KOPT-K1 (cell line): ENCODE measurements around the gene MIA.
"Not testable (repeated sequence)": the region's sequence is repeated elsewhere in the genome, so short reads cannot be mapped to it uniquely, and the experiment has no call there.

Source experiments
- H3K27ac ChIP-seq: fragments of 200-600 bp; sonication (generic); 2 replicates; pipeline ENCODE4 v1.5.1; 2016; ENCODE audit warnings: antibody characterized with exemption, mild to moderate bottlenecking, low read depth, low read length; ENCODE audit not compliant: poor library complexity, severe bottlenecking
- H3K36me3 ChIP-seq: fragments of 200-600 bp; sonication (generic); 2 replicates; pipeline ENCODE4 v1.5.1; 2017; ENCODE audit warnings: antibody characterized with exemption, mild to moderate bottlenecking, low read length, moderate library complexity; ENCODE audit not compliant: insufficient read depth
- H3K9me3 ChIP-seq: fragments of 200-600 bp; sonication (generic); 2 replicates; pipeline ENCODE4 v1.5.1; 2017; ENCODE audit warnings: antibody characterized with exemption, low read length, mild to moderate bottlenecking; ENCODE audit not compliant: insufficient read depth, poor library complexity, severe bottlenecking

Gene MIA

DNA sequence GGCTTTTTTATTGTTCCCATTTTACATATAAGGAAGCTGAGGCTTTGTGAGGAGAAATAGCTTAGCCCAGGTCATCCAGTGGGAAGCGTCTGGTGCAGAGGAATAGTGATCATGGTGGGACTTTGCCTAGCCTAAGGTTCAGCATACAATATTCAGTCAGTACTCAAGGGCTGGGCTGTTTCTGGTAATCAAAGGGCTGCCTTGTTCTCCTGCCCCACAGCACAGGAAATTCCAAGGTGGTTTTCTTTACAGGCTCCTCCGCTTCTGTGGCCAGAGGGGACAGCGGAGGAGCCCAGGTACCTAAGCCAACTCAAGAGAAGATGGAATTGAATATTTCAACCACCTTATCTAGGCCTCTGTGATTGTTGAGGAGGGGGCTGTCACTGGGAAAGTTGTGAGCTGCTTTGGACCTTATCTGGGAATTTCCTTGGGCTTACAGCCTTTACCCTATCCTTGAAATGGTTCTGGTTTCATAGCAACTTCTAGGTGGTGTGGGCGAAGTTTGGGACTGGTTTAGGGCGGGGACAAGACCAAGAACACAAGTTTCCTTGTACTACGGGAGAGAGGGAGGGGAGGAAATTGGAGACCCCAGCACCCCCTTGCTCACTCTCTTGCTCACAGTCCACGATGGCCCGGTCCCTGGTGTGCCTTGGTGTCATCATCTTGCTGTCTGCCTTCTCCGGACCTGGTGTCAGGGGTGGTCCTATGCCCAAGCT, at the start of gene MIA:
TSS of gene MIA (plus strand) at position 606 of the 716 bp plus-strand sequence. CDS start at position 628, 22 bp downstream.
- peak within 1 kb of the TSS; percentile 98 for H3K27ac ChIP-seq
- H3K9me3 ChIP-seq = no peaks in the 10 kb centered on the region

DNA sequence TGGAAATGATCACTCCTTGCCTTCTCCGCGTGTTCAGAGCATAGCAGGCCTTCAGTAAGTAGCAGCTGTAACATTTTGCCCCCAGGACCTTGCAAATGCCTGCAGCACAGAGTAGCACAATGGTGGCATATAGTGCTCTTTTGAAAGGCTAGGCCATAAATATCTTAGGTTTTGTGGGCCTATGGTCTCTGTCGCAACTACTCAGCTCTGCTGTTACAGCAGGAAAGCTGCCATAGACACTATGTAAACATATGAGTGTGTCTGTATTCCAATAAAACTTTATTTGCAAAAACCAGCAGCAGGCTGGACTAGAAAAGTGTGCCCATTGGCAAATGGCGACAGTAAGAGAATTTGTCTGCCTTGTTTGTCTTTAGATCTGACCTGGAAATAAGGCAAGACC, 49.0 kb upstream of the MIA start:
- no peaks in the 10 kb centered on the region for H3K9me3 ChIP-seq
- peaks cover 31% of the 10 kb centered on the region for H3K36me3 ChIP-seq
- no peak overlapping the region for H3K27ac ChIP-seq

More for the DNA sequence above, at the start of gene MIA:
- H3K36me3 ChIP-seq = peaks cover 6% of the 10 kb centered on the region; the same call in 1 of the 2 replicates

DNA sequence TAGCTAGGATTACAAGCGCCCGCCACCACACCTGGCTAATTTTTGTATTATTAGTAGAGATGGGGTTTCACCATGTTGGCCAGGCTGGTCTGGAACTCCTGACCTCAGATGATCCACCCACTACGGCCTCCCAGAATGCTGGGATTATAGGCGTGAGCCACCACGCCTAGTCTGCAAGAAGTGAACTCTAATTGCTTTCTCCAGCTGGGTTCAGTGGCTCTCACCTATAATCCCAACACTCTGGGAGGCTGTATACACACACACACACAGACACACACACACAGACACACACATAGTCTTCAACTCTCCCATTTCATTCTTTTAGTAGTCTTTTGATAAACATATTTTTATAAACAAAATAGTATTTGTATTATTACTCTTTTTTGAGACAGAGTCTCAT, 45.3 kb upstream of the MIA start:
- H3K36me3 ChIP-seq = peaks cover 48% of the 10 kb centered on the region
- not testable (repeated sequence) for H3K9me3 ChIP-seq, H3K27ac ChIP-seq

DNA sequence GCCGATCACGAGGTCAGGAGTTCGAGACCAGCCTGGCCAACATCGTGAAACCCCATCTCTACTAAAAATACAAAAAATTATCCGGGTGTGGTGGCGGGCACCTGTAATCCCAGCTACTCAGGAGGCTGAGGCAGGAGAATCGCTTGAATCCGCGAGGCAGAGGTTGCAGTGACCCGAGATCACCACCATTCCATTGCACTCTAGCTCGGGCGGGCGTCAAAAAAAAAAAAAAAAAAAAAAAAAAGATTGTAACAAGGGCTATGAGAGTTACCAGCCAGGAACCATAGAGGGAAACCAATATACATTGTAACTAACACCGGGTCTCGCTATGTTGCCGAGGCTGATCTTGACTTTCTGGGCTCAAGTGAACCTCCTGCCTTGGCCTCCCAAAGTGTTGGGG, 43.0 kb upstream of the MIA start:
- H3K27ac ChIP-seq, H3K9me3 ChIP-seq: not testable (repeated sequence)
- H3K36me3 ChIP-seq = peaks cover 62% of the 10 kb centered on the region

DNA sequence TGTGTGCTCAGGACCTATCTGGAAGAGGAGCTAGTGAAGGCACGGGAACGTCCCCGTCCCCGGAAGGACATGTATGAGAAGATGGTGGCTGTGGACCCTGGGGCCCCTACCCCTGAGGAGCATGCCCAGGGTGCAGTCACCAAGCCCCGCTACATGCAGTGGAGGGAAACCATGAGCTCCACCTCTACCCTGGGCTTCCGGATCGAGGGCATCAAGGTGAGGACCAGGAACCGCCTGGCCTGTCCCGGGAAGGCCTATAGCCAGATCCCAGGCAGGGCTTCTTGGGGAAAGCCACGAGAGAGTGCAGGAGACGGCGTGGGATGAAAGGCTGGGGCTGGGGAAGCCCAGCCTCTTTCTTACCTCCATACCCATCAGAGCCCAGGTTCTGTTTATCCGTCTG, 42.2 kb upstream of the MIA start:
- Histone ChIP-seq H3K36me3 (peaks cover 62% of the 10 kb centered on the region), H3K9me3 (no peaks in the 10 kb centered on the region), H3K27ac (no peak overlapping the region)

DNA sequence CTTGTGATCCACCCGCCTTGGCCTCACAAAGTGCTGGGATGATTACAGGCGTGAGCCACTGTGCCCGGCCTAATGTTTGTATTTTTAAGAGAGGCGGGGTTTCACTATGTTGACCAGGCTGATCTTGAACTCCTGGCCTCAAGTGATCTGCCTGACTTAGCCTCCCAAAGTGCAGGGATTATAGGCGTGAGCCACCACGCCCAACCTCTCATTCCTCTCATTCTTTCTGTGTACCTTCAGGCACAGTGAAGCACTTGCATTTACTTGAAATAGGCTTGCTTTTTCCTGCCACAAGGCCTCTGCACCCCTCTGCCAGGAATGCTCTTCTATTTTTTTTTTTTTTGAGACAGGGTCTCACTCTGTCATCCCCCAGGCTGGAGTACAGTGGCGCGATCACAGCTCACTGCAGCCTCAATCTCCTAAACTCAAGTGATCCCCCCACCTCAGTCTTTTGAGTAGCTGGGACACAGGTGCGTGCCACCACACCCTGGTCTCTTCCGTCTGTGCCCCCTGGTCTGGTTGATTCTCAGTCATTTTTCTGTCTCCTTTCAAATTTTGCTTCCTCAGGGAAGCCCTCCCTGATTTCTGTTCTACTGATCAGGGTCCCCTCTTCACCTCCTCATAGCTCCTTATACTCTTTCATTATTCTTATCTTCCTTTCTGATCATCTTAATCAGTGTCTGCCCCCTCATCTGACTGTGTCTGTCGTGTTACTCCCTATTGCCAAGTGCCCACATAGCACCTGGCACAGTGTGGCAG, 40.1 kb upstream of the MIA start:
- Histone ChIP-seq H3K9me3 (no peaks in the 10 kb centered on the region), H3K36me3 (peaks cover 57% of the 10 kb centered on the region), H3K27ac (no peak overlapping the region)

DNA sequence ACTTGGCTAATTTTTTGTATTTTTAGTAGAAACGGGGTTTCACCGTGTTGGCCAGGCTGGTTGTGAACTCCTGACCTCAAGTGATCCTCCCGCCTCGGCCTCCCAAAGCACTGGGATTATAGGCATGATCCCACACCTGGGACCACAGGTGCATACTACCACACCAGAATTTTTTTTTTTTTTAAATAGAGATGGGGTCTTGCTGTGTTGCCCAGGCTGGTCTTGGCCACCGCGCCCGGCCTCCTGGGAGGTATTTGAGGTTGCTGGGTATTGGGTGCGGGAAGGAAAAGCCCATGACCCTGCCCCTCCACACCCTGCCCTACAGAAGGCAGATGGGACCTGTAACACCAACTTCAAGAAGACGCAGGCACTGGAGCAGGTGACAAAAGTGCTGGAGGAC, 38.7 kb upstream of the MIA start:
- peaks cover 55% of the 10 kb centered on the region for H3K36me3 ChIP-seq
- H3K9me3 ChIP-seq = no peaks in the 10 kb centered on the region
- no peak overlapping the region for H3K27ac ChIP-seq

DNA sequence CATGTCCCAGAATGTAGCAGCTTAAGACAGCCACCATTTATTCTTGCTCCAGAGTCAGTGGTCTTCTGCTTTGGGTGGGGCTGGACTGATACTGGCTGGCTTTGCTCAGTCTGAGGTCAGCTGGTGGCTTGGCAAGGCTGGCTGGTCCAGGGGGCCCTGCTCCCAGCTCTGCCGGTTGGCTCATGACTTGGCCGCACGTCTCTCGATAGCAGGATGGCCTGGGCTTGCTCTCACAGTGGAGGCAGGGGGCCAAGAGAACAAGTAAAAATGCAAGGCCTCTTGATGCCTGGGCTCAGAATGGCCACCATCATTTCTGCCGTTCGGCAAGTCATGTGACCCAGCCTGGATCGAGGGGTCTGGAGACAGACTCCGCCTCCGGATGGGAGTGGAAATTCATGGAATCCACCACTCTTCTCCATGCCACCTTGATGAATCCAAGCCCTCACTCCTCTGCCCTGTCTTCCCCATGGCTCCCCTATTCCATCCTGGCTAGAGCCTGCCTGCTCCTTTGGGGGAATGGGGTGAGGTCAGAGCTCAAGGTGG, 38.1 kb upstream of the MIA start:
- Histone ChIP-seq H3K9me3 (no peaks in the 10 kb centered on the region), H3K27ac (no peak overlapping the region), H3K36me3 (peaks cover 57% of the 10 kb centered on the region)

DNA sequence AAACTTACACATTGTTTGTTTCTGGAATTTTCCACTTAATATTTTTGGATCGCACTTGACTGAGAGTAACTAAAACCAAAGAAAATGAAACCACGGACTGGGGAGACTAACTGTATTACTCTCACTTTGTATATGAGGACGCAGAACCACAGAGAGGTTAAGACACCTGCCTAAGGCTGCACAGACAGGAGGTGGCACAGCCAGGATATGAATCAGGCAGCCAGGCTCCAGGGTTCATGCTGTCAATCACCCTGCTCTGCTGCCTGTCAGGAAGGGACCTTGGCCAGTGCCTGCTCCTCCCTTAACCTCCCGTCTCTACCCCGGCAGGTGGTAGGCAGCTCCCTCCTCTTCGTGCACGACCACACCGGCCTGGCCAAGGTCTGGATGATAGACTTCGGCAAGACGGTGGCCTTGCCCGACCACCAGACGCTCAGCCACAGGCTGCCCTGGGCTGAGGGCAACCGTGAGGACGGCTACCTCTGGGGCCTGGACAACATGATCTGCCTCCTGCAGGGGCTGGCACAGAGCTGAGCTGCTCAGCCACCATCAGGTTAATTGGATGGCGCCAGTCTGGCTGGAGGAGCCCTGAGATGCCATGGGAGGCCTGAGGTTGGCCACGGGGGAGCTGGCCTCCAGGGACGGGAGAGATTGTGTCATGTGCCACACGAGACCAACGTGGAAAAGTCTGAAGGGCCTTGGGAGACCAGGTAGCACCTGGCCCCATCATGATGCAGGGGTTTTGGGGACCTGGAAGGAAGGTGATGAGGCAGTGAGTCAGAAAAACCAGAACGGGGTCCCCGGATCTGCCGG, 36.1 kb upstream of the MIA start:
- Histone ChIP-seq H3K27ac (no peak overlapping the region), H3K36me3 (peaks cover 47% of the 10 kb centered on the region; the same call in 1 of the 2 replicates), H3K9me3 (no peaks in the 10 kb centered on the region)

DNA sequence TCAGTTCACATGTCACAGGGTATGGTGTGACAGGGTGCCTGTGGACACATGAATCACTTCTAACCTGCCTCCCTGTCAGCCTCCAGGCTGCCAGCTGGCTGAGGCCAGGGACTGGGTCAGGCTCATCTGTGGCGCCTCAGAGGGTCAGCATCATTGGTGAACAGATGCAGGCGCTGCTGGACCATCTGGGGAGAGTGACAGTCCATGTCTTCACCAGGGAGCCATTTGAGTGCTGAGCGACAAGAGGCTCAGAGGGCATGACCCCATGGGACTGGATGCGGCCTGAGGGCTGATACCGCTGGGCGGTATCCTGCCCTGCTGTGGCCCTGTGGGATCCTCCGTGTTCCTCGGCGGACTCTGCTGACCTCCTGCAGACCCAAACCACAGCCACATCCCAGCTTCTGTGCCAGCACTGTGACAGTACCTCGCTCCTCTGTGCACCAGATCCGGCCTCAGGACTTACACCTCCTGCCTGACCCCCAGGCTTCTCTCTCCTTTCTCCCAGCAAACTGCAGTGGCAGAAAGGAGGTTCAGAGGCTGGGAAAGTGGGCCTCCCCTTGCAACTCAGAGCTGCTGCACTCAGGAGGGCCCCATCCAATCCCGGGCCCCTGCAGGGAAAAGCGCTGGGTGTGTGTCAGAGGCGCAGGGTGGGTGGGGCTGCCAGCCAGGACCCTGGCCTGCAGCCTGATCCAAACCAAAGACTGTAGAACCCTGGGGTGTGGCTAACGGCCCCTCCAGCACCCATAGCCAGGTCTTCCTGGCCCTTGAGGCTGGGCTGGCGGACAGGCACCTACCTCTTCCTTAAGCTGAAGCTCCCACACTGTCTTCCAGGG, 35.2 kb upstream of the MIA start:
- Histone ChIP-seq H3K27ac (no peak overlapping the region), H3K36me3 (peaks cover 41% of the 10 kb centered on the region; the same call in 1 of the 2 replicates), H3K9me3 (no peaks in the 10 kb centered on the region)

DNA sequence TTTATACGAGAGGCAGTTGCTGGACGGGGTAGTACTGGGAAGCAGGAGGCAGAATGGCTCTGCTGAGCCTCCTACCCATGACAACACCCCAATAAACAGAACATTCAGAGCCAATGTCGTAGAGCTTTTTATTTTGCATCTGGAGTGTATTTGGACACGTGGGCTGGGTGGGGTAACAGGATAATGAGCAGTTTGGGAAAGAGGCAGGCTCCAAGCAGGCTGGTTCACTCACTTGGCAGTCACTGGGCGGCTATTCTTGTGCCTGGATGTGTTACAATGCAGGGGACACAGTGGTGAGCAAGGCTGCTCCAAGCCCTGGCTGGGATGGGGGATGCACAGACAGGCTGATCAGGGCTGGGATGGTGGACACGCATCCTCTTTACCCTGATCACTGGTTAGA, 34.6 kb upstream of the MIA start:
- Histone ChIP-seq H3K27ac (no peak overlapping the region), H3K36me3 (peaks cover 34% of the 10 kb centered on the region; the same call in 1 of the 2 replicates), H3K9me3 (no peaks in the 10 kb centered on the region)

DNA sequence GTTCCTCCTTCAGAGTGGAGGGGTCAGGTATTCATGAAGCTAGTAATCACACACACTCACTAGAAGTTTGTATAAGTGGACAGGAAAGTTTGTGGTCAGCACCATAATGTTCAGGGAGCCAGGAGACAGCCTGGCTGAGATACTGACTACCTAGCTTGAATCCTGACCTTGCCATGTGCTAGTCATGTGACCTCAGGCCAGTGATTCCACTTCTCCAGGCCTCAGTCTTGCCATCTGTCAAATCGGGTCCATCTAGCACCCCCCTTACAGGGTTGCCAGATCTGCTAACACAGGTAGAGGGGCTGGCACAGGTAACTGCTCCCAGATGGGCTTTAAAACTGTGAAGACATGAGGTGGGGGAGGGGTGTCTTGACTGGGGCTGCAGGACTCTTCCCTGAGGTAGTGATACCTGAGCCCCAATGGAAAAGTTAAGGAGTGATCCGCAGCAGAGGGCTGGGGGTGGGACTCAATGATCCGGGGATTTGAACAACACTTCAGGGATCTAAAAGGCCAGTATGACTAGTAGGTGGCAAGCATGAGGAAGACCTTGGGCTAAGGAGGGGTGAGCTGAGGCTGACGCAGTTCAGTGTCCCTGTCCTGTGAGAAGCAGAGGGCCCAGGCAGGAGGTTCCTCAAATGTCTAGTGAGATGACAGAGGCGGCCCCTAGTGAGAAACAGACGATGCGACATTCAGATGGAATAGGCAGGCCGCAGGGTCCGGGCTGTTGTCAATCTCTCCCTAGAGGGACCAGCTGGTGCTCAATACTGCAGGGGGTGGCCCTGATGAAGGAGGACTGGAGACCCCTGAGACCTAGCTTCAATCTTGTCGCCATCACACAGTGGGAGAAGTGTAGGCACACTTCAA, 33.6 kb upstream of the MIA start:
- Histone ChIP-seq H3K36me3 (peaks cover 27% of the 10 kb centered on the region; the same call in 1 of the 2 replicates), H3K9me3 (no peaks in the 10 kb centered on the region), H3K27ac (no peak overlapping the region)

DNA sequence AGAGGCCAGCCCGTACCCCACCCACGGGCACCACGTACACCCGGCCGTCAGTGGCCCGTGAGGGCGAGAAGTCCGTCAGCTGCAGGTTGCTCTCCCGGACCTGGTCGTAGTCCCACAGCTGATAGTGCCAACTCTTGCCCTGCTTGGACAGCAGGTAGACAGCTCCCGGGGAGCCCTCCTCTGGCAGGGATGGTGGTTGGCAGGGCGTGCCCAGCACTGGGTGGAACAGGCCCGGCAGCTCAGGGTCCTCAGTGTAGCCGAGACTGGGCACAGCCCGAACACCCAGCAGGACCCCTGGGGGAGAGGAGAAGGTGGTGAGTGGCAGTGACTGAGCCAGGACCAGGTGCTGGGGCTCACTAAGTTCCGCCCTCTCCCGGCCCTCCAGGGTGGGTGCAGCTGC, 32.8 kb upstream of the MIA start:
- Histone ChIP-seq H3K9me3 (no peaks in the 10 kb centered on the region), H3K36me3 (peaks cover 20% of the 10 kb centered on the region; the same call in 1 of the 2 replicates), H3K27ac (no peak overlapping the region)
